Measurements from ENCODE around the gene CMKLR1.

DNA sequence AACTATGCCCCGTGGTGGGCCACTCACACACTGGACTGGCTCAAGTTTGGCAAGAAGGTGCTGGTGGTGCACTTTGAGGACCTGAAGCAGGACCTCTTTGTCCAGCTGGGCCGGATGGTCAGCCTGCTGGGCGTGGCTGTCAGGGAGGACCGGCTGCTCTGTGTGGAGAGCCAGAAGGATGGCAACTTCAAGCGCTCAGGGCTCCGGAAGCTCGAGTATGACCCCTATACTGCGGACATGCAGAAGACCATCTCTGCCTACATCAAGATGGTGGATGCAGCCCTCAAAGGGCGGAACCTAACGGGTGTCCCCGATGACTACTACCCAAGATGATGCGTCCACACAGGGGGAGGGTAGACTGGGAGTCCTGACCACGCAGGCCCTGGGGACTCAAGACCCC lies 91.1 kb downstream of the CMKLR1 start:
- no peak for TF ChIP-seq SIN3A (IDR thresholded peaks at IDR 0.05; ENCODE audit: borderline replicate concordance, insufficient read depth, low read length)
- TF ChIP-seq TAF1 (IDR thresholded peaks at IDR 0.05; ENCODE audit: borderline replicate concordance, insufficient read depth, low read length): no peak
- no peak for TF ChIP-seq POLR2AphosphoS5 (IDR thresholded peaks at IDR 0.05; ENCODE audit: low read depth, low read length)
